K562 (cell line): Measurements from ENCODE around the gene LIPE. TPM values are rescaled to one million over a fixed set of nuclear protein-coding genes. Genes with fewer than 3 reads are reported as not detected.

Experiments used
- HIVEP1 ChIP-seq: fragments of 250-450 bp; sonication (Bioruptor Pico); IDR thresholded peaks from 2 replicates; pipeline ENCODE4 v1.4.0; 2020; ENCODE audit warnings: mild to moderate bottlenecking
- HMGN3 ChIP-seq: IDR thresholded peaks from 2 replicates; pipeline ENCODE4 v1.6.1; 2011; ENCODE audit warnings: borderline replicate concordance, low read depth, mild to moderate bottlenecking, mixed read lengths, low read length; ENCODE audit not compliant: insufficient read length; ENCODE audit errors: extremely low read depth
- LCOR ChIP-seq: sonication (generic); formaldehyde crosslinking; IDR thresholded peaks from 2 replicates; pipeline ENCODE4 v1.8.0; 2022; ENCODE audit warnings: mild to moderate bottlenecking, missing genetic modification reagents
- TEAD1 ChIP-seq, 2 experiments: fragments of 450-650 bp in 1 of 2; sonication (generic) in 1 of 2; formaldehyde crosslinking; IDR thresholded peaks; 2 replicates each; pipeline versions ENCODE4 v1.4.0 to v1.8.0; 2020 to 2022; ENCODE audit warnings: mild to moderate bottlenecking in 2 of 2, missing genetic modification reagents in 1 of 2
- polyA plus RNA-seq, 8 experiments: library from polyadenylated mRNA; depleted of rRNA in 4 of 8; stranded (reverse) in 5 of 8; unstranded in 3 of 8; fragments of >200 nt; fragmentation: Nextera tagmentation in 2 of 8; fragmentation: Illumina TruSeq in 1 of 8; extraction: Ambion mirVana in 2 of 8; extraction: Trizol in 1 of 8; gene quantifications; 2 replicates each; pipeline versions ENCODE4 v1.2.1 to v1.2.3, GENCODE V29; 2011 to 2014; ENCODE audit warnings: inconsistent platforms in 1 of 8, missing spikeins in 1 of 8
- total RNA-seq, 7 experiments: library from RNA; depleted of rRNA in 6 of 7; stranded (reverse); fragments of >200 nt in 6 of 7; fragmentation: Illumina TruSeq in 2 of 7; extraction: Trizol in 2 of 7; gene quantifications; 2 replicates each; pipeline versions ENCODE4 v1.2.1 to v1.2.3, GENCODE V29; 2011 to 2021; ENCODE audit warnings: low replicate concordance in 1 of 7
- TF ChIP-seq, protein P1 (sequence below): sonication (generic); formaldehyde crosslinking; IDR thresholded peaks from 2 replicates; pipeline ENCODE4 v1.8.0; 2022; ENCODE audit warnings: mild to moderate bottlenecking, missing genetic modification reagents, borderline replicate concordance
- TF ChIP-seq, protein P2 (sequence below): IDR thresholded peaks from 3 replicates; pipeline ENCODE4 v1.6.1; 2011; ENCODE audit warnings: borderline replicate concordance, mild to moderate bottlenecking, moderate library complexity; ENCODE audit not compliant: insufficient read length; ENCODE audit errors: extremely low read depth

Gene LIPE
- total and polyA plus RNA-seq, 9 of the 15 experiments (the other 6 are each of a cell fraction or from before 2014, with no cell fraction given): 0.22 TPM; not detected in 8

DNA sequence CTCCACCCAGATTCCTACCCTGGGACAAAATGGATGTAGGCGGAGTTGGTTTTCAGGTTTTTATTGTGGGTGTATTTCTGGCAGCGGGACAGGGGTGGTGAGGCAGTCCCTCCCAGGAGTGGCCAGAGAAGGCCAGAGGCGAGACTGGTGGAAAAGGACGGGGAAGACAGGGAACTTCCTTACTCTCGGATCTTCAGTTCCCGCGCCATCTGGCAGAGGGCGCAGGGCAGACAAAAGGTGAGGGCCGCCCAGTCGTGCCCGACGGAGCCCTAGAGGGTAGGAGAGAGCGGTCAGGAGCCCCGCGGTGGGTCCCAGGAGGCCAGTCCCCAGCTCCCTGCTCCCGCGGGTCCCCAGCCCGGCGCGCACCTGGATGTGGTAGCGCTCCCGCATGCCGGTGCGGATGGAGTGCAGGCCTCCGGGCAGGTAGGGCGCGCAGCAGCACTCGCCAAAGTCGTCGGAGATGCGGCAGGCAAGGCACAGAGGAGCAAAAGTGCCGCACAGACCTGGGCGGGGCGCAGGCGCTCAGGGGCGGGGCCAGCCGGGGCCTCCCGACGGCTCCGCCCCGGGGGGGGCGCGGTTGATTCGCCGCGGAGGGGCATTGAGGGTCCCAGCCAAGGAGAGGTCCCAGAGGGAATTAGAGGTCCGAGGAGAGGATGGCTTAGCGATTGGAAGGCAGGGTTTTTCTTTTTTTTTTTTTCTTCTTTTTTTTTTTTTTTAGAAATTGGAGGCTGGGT lies 40.0 kb downstream of the LIPE start (continued):
- TF ChIP-seq, protein P1, sequence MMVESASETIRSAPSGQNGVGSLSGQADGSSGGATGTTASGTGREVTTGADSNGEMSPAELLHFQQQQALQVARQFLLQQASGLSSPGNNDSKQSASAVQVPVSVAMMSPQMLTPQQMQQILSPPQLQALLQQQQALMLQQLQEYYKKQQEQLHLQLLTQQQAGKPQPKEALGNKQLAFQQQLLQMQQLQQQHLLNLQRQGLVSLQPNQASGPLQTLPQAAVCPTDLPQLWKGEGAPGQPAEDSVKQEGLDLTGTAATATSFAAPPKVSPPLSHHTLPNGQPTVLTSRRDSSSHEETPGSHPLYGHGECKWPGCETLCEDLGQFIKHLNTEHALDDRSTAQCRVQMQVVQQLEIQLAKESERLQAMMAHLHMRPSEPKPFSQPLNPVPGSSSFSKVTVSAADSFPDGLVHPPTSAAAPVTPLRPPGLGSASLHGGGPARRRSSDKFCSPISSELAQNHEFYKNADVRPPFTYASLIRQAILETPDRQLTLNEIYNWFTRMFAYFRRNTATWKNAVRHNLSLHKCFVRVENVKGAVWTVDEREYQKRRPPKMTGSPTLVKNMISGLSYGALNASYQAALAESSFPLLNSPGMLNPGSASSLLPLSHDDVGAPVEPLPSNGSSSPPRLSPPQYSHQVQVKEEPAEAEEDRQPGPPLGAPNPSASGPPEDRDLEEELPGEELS (CRISPR knock-in tag): no peak
- TF ChIP-seq, protein P2, sequence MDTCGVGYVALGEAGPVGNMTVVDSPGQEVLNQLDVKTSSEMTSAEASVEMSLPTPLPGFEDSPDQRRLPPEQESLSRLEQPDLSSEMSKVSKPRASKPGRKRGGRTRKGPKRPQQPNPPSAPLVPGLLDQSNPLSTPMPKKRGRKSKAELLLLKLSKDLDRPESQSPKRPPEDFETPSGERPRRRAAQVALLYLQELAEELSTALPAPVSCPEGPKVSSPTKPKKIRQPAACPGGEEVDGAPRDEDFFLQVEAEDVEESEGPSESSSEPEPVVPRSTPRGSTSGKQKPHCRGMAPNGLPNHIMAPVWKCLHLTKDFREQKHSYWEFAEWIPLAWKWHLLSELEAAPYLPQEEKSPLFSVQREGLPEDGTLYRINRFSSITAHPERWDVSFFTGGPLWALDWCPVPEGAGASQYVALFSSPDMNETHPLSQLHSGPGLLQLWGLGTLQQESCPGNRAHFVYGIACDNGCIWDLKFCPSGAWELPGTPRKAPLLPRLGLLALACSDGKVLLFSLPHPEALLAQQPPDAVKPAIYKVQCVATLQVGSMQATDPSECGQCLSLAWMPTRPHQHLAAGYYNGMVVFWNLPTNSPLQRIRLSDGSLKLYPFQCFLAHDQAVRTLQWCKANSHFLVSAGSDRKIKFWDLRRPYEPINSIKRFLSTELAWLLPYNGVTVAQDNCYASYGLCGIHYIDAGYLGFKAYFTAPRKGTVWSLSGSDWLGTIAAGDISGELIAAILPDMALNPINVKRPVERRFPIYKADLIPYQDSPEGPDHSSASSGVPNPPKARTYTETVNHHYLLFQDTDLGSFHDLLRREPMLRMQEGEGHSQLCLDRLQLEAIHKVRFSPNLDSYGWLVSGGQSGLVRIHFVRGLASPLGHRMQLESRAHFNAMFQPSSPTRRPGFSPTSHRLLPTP: no peak
- TF ChIP-seq TEAD1 (CRISPR knock-in tag; IDR thresholded peaks at IDR 0.05): 0 out of 4 replicates have a peak, but pooled peaks of 1 of the 2 experiments have one; percentile 20
- no peak for TF ChIP-seq HIVEP1 (CRISPR knock-in tag)
- TF ChIP-seq HMGN3: peak; percentile 21
- peak; percentile 26; the same call in 1 of the 2 replicates for TF ChIP-seq LCOR
